Motor neuron (in vitro differentiated cells): ENCODE measurements around the gene HIVEP2. TPM values are rescaled to one million over a fixed set of nuclear protein-coding genes. Genes with fewer than 3 reads are reported as not detected.

ENCODE experiments used
- ATAC-seq, 8 experiments: fragments of 200-7000 bp; cut with Tn5 transposase; replicated peaks in 6 of 8; 2 replicates each; pipeline ENCODE4 v1.8.0; 2021; ENCODE audit warnings: mild to moderate bottlenecking in 8 of 8, moderate library complexity in 8 of 8
- H3K27ac ChIP-seq, 2 donors: fragments of 250-450 bp; sonication (Bioruptor Pico); 2 replicates each; pipeline ENCODE4 v1.9.0; 2021; ENCODE audit warnings: antibody characterized with exemption in 2 of 2, mild to moderate bottlenecking in 2 of 2, moderate library complexity in 1 of 2
- H3K4me1 ChIP-seq, 2 donors: fragments of 250-450 bp; sonication (Bioruptor Pico); replicated peaks in 1 of 2; 2 replicates each; pipeline ENCODE4 v1.6.1; 2021; ENCODE audit warnings: antibody characterized with exemption in 2 of 2, mild to moderate bottlenecking in 2 of 2, moderate library complexity in 1 of 2
- H3K4me3 ChIP-seq, 5 donors: fragments of 250-450 bp; sonication (Bioruptor Pico); 2 replicates each; pipeline ENCODE4 v1.9.0; 2021; ENCODE audit warnings: antibody characterized with exemption in 5 of 5, mild to moderate bottlenecking in 5 of 5, moderate library complexity in 4 of 5
- WGBS, 10 experiments: fragments of 450-650 bp; shearing (Covaris generic); methylation state at CpG; one replicate each; pipeline ENCODE4 v1.0.0; 2022; 5-methylcytosine and 5-hydroxymethylcytosine counted together
- in situ Hi-C, 9 experiments: fragments of 400-800 bp; cut with MboI; loops; one replicate each; pipeline ENCODE4 v1.15.0; 2021; ENCODE audit warnings: low sequenced_read_pairs in 9 of 9, low pct_unique_long_range_greater_than_20kb in 2 of 9; ENCODE audit not compliant: unreplicated experiment in 9 of 9
- total RNA-seq, 8 experiments: library from RNA; unstranded; fragments of 300-600 nt; gene quantifications; 2 replicates each; pipeline versions ENCODE4 v1.2.3 to v1.2.4, GENCODE V29; 2022

The HIVEP2 gene
- total RNA-seq, 8 experiments from 2014 or later: 10.3 to 37.7 (median 13.5) TPM

GRCh38 chr6:142909686-142910085 is 35.3 kb downstream of the HIVEP2 start:
- ATAC-seq: no peak
- in situ Hi-C loops: no loop called here
- no peak overlapping the region for H3K4me3 ChIP-seq

GRCh38 chr6:142908235-142908634 is 36.7 kb downstream of the HIVEP2 start:
- no peak overlapping the region for H3K4me3 ChIP-seq
- H3K4me1 ChIP-seq: peaks cover 6 to 13% of the 10 kb centered on the region in 2 donors
- in situ Hi-C loops: no loop called here
- WGBS, 10 experiments: 80 to 100% (median 100%) methylated on average over 1 of the region's 1 CpG; no CpG with 5 or more reads in 1 of the 10 experiments
- H3K27ac ChIP-seq: no peak overlapping the region
- ATAC-seq: peak in 2 of 8 experiments; percentile 82 to 92

More at GRCh38 chr6:142909686-142910085, 35.3 kb downstream of the HIVEP2 start:
- peaks cover 6 to 13% of the 10 kb centered on the region in 2 donors for H3K4me1 ChIP-seq
- no peak overlapping the region for H3K27ac ChIP-seq

DNA sequence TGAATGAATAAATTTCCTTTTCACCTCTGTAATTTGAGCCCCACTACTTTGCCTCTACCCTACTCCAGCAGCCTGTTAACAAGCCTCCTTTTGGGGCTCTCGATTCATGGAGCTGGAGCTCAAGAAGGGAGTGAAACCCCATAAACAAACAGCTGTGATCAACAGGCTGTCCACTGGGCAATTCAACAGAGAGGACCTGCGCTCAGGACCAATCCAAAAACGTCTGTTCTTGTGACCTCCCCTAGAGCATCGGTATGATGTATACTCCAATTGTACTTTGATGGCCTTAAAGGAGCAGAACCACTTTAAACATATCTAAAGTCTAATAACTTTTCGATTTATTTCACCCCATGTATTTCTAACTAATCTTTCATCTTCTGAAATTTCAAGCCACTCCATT is 37.4 kb downstream of the HIVEP2 start:
- no peak for ATAC-seq
- in situ Hi-C loops: no loop called here
- Histone ChIP-seq H3K4me3 (no peak overlapping the region), H3K4me1 (peaks cover 9 to 17% of the 10 kb centered on the region in 2 donors), H3K27ac (no peak overlapping the region)
- WGBS, 10 experiments: 64 to 100% (median 83%) methylated on average over 1 to 5 of the region's 5 CpGs

- no peak for ATAC-seq
- in situ Hi-C loops: no loop called here
These were observed 38.0 kb downstream of the HIVEP2 start for GRCh38 chr6:142906945-142907470.

GRCh38 chr6:142903812-142904211 is 41.2 kb downstream of the HIVEP2 start:
- Histone ChIP-seq H3K4me3 (no peak overlapping the region), H3K27ac (no peak overlapping the region), H3K4me1 (peaks cover 28 to 35% of the 10 kb centered on the region in 2 donors)
- no peak for ATAC-seq
- WGBS, 10 experiments: 29 to 100% (median 86%) methylated on average over 1 of the region's 1 CpG; no CpG with 5 or more reads in 3 of the 10 experiments
- in situ Hi-C loops: no loop called here

More at GRCh38 chr6:142906945-142907470, 38.0 kb downstream of the HIVEP2 start:
- Histone ChIP-seq H3K4me1 (peaks cover 11 to 14% of the 10 kb centered on the region in 2 donors), H3K4me3 (no peak overlapping the region), H3K27ac (no peak overlapping the region)
- 40 to 100% (median 100%) methylated on average over 1 to 4 of the region's 4 CpGs; no CpG with 5 or more reads in 1 of the 10 experiments for WGBS, 10 experiments

- WGBS, 10 experiments: 0 to 100% (median 96%) methylated on average over 3 to 4 of the region's 4 CpGs; no CpG with 5 or more reads in 2 of the 10 experiments
- Histone ChIP-seq H3K27ac (no peak overlapping the region), H3K4me1 (peaks cover 38 to 42% of the 10 kb centered on the region in 2 donors), H3K4me3 (no peak overlapping the region)
- in situ Hi-C loops: no loop called here
- ATAC-seq: peak in 4 of 8 experiments; percentile 6 to 99 (median 86)
These were observed 42.3 kb downstream of the HIVEP2 start for GRCh38 chr6:142902636-142903053.

DNA sequence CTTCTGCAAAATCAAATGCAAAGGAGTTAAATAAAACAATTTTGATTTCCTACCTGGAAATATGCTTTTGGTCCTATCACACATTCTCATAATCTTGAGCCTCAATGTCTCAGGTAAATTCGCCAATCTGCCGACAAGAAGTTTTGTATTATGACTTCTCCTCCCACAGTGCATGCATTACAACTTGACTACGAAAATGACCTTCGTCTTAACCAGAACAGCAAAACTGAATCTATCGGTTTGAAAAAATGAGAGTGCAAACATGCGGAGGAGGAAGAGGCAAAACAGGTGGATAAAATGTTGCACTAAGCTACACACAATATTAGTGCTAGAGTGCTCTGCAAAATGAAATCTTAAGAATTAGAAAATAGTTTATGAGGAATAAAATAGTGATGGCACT is 43.4 kb downstream of the HIVEP2 start:
- Histone ChIP-seq H3K4me1 (peaks cover 38 to 42% of the 10 kb centered on the region in 2 donors), H3K27ac (no peak overlapping the region), H3K4me3 (no peak overlapping the region)
- in situ Hi-C loops: no loop called here
- WGBS, 10 experiments: 80 to 100% (median 90%) methylated on average over 1 to 6 of the region's 6 CpGs
- no peak for ATAC-seq

DNA sequence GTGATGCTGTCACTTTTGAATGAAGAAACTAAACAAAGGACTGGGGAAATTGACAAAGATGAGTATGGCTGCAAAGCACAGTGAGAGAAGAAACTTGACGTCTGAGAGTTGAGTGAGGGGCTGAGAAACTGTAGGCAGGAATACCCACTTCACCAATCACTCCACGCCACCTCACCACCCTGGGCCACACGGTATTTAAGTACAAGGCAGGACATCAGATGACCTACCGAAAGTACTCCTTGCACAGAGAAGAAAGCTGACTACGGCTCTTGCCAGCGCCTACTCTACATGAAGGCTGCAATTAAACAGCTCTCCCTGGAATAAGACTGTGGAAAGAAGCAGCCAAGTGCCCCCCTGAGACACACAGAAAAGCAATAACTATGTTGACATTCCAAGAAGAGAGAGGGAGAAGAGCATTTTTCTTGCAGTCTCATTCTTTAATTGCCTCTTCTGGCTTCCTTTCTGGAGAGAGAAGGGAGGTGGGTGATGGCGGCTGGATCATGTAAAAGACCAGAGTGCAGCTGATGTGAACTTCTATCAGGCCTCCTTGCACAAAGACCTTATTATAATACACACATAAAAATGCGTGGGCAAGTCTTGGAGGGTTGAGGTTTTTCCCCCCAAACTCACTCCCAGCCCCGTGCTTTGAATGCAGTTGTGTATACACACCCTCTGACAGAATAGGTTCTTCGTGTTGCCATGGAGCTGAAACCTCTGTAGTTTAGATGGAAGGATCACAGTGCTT is 44.6 kb downstream of the HIVEP2 start:
- in situ Hi-C loops: no loop called here
- ATAC-seq: peak in 7 of 8 experiments; percentile 22 to 66 (median 46)
- 0 to 96% (median 49%) methylated on average over 1 to 10 of the region's 10 CpGs for WGBS, 10 experiments
- Histone ChIP-seq H3K4me3 (peak overlapping the region in 2 of 5 donors; percentile 4 to 11), H3K4me1 (peaks cover 38 to 42% of the 10 kb centered on the region in 2 donors), H3K27ac (peak overlapping the region; percentile 37 to 66)

DNA sequence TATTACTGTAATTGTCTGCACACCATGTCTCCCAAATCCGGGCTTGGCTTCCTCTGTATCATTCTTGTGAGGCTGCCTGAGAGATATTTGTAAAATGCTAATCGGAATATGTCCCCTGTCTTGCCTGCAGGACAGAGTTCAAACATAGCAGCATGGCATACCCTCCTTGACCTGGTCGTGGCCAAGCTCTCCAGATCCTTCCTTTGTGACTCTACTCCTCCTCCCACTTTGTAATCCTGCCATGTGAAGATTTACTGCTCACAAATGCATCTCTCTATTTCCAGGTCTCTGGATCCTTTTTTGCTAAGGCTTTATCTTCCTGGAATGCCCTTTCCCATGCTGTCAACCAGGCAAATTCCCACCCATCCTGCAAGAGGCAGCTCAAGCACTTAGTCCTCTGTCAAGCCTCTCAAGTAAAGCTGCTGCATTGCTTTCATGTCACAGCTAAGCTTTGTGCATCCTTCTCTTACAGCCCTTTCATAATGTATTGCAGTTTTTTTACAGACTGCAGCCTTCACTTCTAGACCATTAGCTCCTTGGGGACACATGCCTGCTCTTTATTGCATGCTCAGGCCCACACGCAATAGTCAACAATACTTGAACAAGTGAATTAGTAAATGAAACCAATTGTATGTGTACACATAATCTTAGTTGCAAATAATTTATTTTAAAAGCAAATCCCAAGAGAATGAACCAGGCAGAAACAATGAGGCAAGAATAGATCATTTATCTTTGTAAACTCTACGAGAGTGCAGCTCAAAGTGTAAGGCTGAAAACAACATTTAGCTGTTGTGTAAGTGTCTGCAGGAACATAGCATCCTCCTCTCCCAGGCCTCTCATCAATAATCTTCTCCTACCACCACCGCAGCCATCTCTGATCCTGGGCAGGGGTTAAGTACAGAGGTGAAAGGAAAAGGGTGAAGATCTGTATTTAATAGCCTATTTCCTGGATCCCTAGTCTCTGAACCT is 45.8 kb downstream of the HIVEP2 start:
- H3K4me3 ChIP-seq: no peak overlapping the region
- 6 to 83% (median 14%) methylated on average over 2 to 6 of the region's 6 CpGs; no CpG with 5 or more reads in 1 of the 10 experiments for WGBS, 10 experiments
- peaks cover 38 to 42% of the 10 kb centered on the region in 2 donors for H3K4me1 ChIP-seq
- peak overlapping the region; percentile 25 to 66 for H3K27ac ChIP-seq
- ATAC-seq: peak in 5 of 8 experiments; percentile 74 to 88 (median 85)
- in situ Hi-C loops: loop anchor here in 1 of 9 experiments (25.0 kb wide), 1 partner anchor 212 kb away; no protein-coding TSS in a partner anchor

DNA sequence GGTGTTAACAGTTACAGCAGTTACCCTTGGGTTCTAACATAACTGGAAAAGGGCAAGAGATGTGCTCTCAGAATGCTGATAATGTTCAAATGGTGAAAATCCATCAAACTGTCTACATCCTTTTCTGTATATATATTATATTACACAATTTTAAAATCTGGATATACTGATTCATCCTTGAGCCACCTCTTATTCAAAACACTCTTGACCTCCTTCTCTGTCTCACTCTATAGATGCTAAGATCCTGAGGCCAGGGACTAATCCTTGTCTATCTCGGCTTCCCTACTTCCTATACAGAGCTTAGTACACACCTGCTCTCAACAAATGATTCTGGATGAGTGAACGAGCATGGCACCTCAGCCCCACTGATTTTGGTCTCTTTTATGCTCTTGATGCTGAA is 47.3 kb downstream of the HIVEP2 start:
- Histone ChIP-seq H3K4me3 (no peak overlapping the region), H3K27ac (no peak overlapping the region), H3K4me1 (peaks cover 35 to 41% of the 10 kb centered on the region in 2 donors)
- in situ Hi-C loops: loop anchor here in 1 of 9 experiments (25.0 kb wide), 1 partner anchor 210 kb away; no protein-coding TSS in a partner anchor
- ATAC-seq: no peak
- 90 to 100% (median 100%) methylated on average over 1 to 2 of the region's 2 CpGs; no CpG with 5 or more reads in 3 of the 10 experiments for WGBS, 10 experiments

DNA sequence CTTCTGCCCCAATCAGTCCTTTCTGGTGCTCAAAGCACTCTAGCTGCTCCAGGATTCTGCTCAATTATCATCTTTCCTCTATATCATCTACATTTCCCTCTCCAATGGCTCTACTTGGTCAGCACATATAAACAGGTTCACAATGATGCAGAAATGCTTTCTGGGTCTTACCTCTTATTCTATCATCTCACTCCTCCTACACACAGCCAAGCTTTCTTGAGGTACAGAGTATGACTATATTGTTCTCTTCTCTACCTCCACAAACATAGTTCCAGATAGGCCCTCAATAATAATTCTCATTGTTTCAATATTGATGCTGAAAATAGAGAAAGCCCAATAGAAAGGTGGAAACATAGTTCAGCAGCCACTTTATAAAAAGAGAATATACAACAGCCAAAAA is 48.2 kb downstream of the HIVEP2 start:
- ATAC-seq: no peak
- no peak overlapping the region for H3K27ac ChIP-seq
- in situ Hi-C loops: loop anchor here in 1 of 9 experiments (25.0 kb wide), 1 partner anchor 209 kb away; no protein-coding TSS in a partner anchor

GRCh38 chr6:142893088-142893487 is 51.9 kb downstream of the HIVEP2 start:
- in situ Hi-C loops: loop anchor here in 1 of 9 experiments (25.0 kb wide), 1 partner anchor 206 kb away; no protein-coding TSS in a partner anchor
- H3K4me1 ChIP-seq: peaks cover under 1 to 3% of the 10 kb centered on the region in 2 donors
- no peak overlapping the region for H3K4me3 ChIP-seq
- ATAC-seq: no peak
- 63 to 100% (median 85%) methylated on average over 1 to 4 of the region's 4 CpGs for WGBS, 10 experiments
- H3K27ac ChIP-seq: no peak overlapping the region

More for the DNA sequence above, 48.2 kb downstream of the HIVEP2 start:
- Histone ChIP-seq H3K4me1 (peaks cover 34 to 37% of the 10 kb centered on the region in 2 donors), H3K4me3 (no peak overlapping the region)
